Nephron progenitor cell (in vitro differentiated cells): ENCODE measurements around the gene DAB2IP.

Experiments
- DNase-seq: peaks from one replicate; pipeline ENCODE4 v3.0.0; 2021
- H3K27ac Mint-ChIP-seq: 2 replicates; pipeline ENCODE4 v1.8.0; 2021; ENCODE audit warnings: mild to moderate bottlenecking, moderate library complexity, mixed read lengths
- H3K27me3 Mint-ChIP-seq: 2 replicates; pipeline ENCODE4 v1.8.0; 2021; ENCODE audit warnings: mild to moderate bottlenecking, low read depth, mixed read lengths; ENCODE audit not compliant: poor library complexity
- H3K36me3 Mint-ChIP-seq: 2 replicates; pipeline ENCODE4 v1.8.0; 2021; ENCODE audit warnings: low read depth, mixed read lengths
- H3K4me1 Mint-ChIP-seq: 2 replicates; pipeline ENCODE4 v1.8.0; 2021; ENCODE audit warnings: mixed read lengths
- H3K4me3 Mint-ChIP-seq: 2 replicates; pipeline ENCODE4 v1.8.0; 2021; ENCODE audit warnings: mild to moderate bottlenecking, moderate library complexity, mixed read lengths
- H3K9me3 Mint-ChIP-seq: 2 replicates; pipeline ENCODE4 v1.8.0; 2021; ENCODE audit warnings: mild to moderate bottlenecking, moderate library complexity, mixed read lengths
- CTCF ChIP-seq: fragments of 200-600 bp; sonication (generic); IDR thresholded peaks from 2 replicates; pipeline ENCODE4 v1.5.0; 2021; ENCODE audit warnings: antibody characterized with exemption

Gene DAB2IP

GRCh38 chr9:121825031-121825691 is 173.7 kb downstream of the DAB2IP start:
- no peak overlapping the region for H3K4me3 Mint-ChIP-seq
- H3K4me1 Mint-ChIP-seq = peaks cover 26% of the 10 kb centered on the region
- TF ChIP-seq CTCF = no peak
- H3K9me3 Mint-ChIP-seq = no peaks in the 10 kb centered on the region
- peak overlapping the region; percentile 29 for H3K27ac Mint-ChIP-seq
- peaks cover 22% of the 10 kb centered on the region for H3K27me3 Mint-ChIP-seq
- no peak for DNase-seq
- H3K36me3 Mint-ChIP-seq = no peaks in the 10 kb centered on the region

GRCh38 chr9:121826711-121827110 is 175.3 kb downstream of the DAB2IP start:
- Mint-ChIP-seq H3K27me3 (peaks cover 19% of the 10 kb centered on the region), H3K4me1 (peaks cover 15% of the 10 kb centered on the region), H3K27ac (no peak overlapping the region), H3K4me3 (no peak overlapping the region), H3K36me3 (no peaks in the 10 kb centered on the region), H3K9me3 (no peaks in the 10 kb centered on the region)
- no peak for DNase-seq
- TF ChIP-seq CTCF = no peak

GRCh38 chr9:121827251-121827967 is 176.0 kb downstream of the DAB2IP start:
- H3K36me3 Mint-ChIP-seq = no peaks in the 10 kb centered on the region
- peaks cover 10% of the 10 kb centered on the region for H3K4me1 Mint-ChIP-seq
- H3K9me3 Mint-ChIP-seq = no peaks in the 10 kb centered on the region
- no peak for DNase-seq
- peaks cover 14% of the 10 kb centered on the region for H3K27me3 Mint-ChIP-seq
- no peak overlapping the region for H3K4me3 Mint-ChIP-seq
- no peak overlapping the region for H3K27ac Mint-ChIP-seq
- no peak for TF ChIP-seq CTCF

- Mint-ChIP-seq H3K36me3 (no peaks in the 10 kb centered on the region), H3K4me1 (peaks cover 17% of the 10 kb centered on the region), H3K4me3 (no peak overlapping the region), H3K9me3 (no peaks in the 10 kb centered on the region), H3K27ac (no peak overlapping the region), H3K27me3 (peaks cover 8% of the 10 kb centered on the region)
- DNase-seq = no peak
- TF ChIP-seq CTCF = no peak
Measured at GRCh38 chr9:121830441-121831140, 179.2 kb downstream of the DAB2IP start.

- H3K36me3 Mint-ChIP-seq = no peaks in the 10 kb centered on the region
- no peak overlapping the region for H3K4me3 Mint-ChIP-seq
- TF ChIP-seq CTCF = no peak
- no peak for DNase-seq
- no peak overlapping the region for H3K27ac Mint-ChIP-seq
- H3K4me1 Mint-ChIP-seq = peaks cover 24% of the 10 kb centered on the region
- peaks cover 8% of the 10 kb centered on the region for H3K27me3 Mint-ChIP-seq
- no peaks in the 10 kb centered on the region for H3K9me3 Mint-ChIP-seq
Measured at GRCh38 chr9:121831869-121832268, 180.4 kb downstream of the DAB2IP start.
